Measurements from ENCODE around the gene STX5.
"Not testable (repeated sequence)": the region's sequence is repeated elsewhere in the genome, so short reads cannot be mapped to it uniquely, and the experiment has no call there.

STX5 gene

GRCh38 chr11:62786318-62787004, 45.4 kb downstream of the STX5 start:
- peak; percentile 70 for DNase-seq (ENCODE audit: low read depth)

GRCh38 chr11:62782753-62783152, 49.1 kb downstream of the STX5 start:
- DNase-seq (ENCODE audit: low read depth), result no peak

GRCh38 chr11:62778441-62778840, 53.4 kb downstream of the STX5 start:
- DNase-seq (ENCODE audit: low read depth), result no peak

- no peak for DNase-seq (ENCODE audit: low read depth)
Measured at GRCh38 chr11:62777389-62777788, 54.5 kb downstream of the STX5 start.

- DNase-seq (ENCODE audit: low read depth), result no peak
Measured at GRCh38 chr11:62775646-62776045, 56.2 kb downstream of the STX5 start.

- no peak for DNase-seq (ENCODE audit: low read depth)
Measured at GRCh38 chr11:62774407-62774806, 57.4 kb downstream of the STX5 start.

GRCh38 chr11:62771144-62772021, 60.5 kb downstream of the STX5 start, which contains the start of gene TAF6L:
Gene TAF6L, plus strand, starts transcription at chr11:62771396. Its CDS starts 4,388 bp downstream, at chr11:62775784.
- DNase-seq (ENCODE audit: low read depth), result peak; percentile 91

GRCh38 chr11:62770778-62771143, 61.1 kb downstream of the STX5 start:
- no peak for DNase-seq (ENCODE audit: low read depth)

- DNase-seq (ENCODE audit: low read depth), result not testable (repeated sequence)
Measured at GRCh38 chr11:62760867-62761227, 71.0 kb downstream of the STX5 start.

GRCh38 chr11:62757846-62758788, 73.7 kb downstream of the STX5 start:
- no peak for DNase-seq (ENCODE audit: low read depth)
